Activated CD4-positive, alpha-beta T cell treated with anti-CD3 and anti-CD28 coated beads for 1 hour (primary cell): ENCODE results near the gene NUP98.
"Not testable (repeated sequence)": the region's sequence is repeated elsewhere in the genome, so short reads cannot be mapped to it uniquely, and the experiment has no call there.

ENCODE experiments used
- DNase-seq: peaks from one replicate; pipeline ENCODE4 v3.0.0-alpha.2; 2020

NUP98 gene

GRCh38 chr11:3825473-3826154, 28.3 kb upstream of the NUP98 start:
- no peak for DNase-seq

DNA sequence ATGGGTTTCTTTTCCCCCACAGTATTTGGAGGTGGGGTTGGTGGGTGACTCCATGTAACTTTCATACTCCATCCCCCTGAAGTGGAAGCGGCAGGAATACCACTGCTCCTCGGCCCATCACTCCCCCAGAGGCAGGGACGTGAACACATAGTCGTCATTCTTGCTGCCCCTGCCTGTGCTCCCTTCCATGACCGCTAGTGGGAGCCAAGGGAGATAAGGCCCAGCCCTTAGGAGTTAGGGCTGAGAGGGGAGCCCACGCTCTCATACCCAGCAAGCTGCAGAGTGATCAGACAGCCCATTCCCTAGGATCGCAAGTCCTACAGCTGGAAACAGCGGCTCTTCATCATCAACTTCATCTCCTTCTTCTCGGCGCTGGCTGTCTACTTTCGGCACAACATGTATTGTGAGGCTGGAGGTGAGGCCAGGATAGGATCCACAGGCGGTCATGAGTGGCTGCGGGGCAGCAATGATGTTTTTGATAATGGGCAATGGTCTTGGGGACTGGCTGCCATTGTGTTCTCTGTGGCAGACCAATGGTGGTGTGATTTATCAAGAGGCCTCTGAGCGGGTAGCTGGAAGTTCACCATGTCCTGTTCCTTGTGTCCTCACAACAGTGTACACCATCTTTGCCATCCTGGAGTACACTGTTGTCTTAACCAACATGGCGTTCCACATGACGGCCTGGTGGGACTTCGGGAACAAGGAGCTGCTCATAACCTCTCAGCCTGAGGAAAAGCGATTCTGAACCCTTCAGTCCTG, 27.5 kb upstream of the NUP98 start:
- peak; percentile 70 for DNase-seq

DNA sequence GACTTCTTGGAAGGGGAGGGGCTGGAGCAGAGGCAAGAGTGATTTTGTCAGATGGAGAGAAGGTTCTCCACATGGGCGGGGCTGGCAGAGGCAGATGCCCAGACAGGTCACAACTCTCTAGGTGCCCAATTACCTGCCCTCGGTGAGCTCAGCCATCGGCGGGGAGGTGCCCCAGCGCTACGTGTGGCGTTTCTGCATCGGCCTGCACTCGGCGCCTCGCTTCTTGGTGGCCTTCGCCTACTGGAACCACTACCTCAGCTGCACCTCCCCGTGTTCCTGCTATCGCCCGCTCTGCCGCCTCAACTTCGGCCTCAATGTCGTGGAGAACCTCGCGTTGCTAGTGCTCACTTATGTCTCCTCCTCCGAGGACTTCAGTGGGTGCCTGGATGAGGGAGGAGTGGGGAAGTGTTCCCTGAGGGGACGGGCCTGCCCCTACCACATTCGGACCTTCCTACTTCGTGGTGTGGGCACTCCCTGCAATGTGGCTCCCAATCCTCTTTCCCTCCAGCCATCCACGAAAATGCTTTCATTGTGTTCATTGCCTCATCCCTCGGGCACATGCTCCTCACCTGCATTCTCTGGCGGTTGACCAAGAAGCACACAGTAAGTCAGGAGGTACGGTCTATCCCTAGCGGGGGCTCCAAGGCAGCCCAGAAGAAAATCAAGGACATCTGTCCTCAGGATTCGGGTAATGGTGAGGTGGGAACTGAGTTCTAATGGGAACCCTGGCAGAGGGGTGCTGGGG, 26.6 kb upstream of the NUP98 start:
- DNase-seq, result no peak

DNA sequence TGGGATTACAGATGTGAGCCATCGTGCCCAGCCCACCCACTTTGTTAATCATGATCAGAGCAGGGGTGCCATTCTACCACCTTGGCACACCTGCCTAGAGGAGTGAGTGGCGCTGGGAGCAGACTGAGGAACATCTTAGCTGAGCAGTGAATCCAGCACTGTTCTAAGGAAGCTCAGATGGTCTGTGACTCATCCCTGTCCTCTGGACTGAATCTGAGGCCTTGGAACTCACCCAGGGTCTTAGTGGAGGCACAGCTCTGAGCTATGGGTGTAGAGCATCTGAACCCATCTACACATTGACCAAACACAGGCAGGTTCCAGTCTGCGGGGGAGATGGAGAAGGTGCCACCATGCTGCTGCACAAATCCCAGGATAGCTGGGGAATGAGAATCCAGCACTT, 25.9 kb upstream of the NUP98 start:
- DNase-seq, result no peak

DNA sequence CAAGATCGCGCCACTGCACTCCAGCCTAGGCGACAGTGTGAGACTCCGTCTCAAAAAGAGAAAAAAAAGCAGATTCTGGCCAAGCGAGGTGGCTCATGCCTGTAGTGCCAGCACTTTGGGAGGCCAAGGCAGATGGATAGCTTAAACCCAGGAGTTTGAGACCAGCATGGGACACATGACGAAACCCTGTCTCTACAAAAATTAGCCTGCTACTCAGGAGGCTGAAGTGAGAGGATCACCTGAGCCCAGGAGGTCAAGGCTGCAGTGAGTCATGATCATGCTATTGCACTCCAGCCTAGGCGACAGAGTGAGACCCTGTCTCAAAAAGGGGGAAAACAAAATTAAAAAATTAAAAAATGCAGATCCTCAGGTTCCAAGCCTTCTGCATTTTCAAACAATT, 25.0 kb upstream of the NUP98 start:
- DNase-seq, result no peak

- no peak for DNase-seq
Measured at GRCh38 chr11:3820971-3821370, 23.6 kb upstream of the NUP98 start.

DNA sequence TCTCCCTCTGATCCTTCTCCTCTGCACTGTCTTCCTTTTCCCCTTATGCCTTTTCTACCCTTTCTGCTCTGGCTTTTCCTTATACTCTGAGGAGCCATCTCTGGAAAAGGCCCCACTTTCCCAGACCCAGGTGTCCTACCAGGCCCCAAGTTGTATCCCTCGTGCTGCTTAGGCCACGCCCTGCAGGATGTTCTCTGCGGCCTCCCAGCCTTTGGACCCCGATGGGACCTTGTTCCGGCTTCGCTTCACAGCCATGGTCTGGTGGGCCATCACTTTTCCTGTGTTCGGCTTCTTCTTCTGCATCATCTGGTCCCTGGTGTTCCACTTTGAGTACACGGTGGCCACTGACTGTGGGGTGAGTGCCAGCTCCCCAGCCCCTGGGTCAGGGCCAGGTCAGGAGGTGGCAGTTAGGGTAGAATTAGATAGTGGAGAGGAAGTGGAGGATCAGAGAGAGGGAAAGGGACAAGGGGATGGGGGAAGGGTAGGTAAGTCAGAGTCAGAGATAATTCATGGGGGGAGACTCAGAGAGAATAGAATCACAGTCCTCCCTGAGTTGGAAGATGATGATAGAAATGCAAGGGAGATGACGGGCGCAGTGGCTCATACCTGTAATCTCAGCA, 19.9 kb upstream of the NUP98 start:
- no peak for DNase-seq

DNA sequence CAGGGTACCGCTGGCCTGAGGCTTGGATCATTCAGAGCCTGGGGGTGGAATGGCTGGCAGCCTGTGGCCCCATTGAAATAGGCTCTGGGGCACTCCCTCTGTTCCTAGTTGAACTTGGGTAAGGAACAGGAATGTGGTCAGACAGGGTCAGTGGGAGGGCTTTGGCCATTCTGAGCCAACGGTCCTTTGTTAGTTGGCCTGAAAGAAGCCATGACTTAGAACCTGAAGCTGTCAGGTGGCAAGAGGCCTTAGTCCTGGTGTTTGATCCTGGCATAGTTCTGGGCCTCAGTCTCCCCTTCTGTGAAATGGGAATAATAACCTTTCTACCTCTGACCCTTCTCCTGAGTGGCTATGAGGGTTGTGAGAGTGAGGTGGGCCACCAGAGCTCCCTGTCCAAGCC, 19.3 kb upstream of the NUP98 start:
- no peak for DNase-seq

GRCh38 chr11:3815845-3816244, 18.5 kb upstream of the NUP98 start:
- no peak for DNase-seq

DNA sequence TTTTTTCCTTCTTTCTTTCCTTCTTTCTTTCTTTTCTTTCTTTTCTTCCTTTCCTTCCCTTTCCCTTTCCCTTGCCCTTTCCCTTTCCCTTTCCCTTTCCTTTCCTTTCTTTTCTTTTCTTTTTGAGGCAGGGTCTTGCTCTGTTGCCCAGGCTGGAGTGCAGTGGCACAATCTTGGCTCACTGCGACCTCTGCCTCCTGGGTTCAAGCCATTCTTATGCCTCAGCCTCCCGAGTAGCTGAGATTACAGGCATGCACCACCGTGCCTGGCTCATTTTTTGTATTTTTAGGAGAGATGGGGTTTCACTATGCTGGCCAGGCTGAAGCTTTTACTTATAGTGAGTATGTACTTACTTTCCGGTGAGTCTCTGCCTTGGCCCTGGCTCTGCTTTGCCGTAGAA, 17.5 kb upstream of the NUP98 start:
- not testable (repeated sequence) for DNase-seq

GRCh38 chr11:3810951-3811350, 13.6 kb upstream of the NUP98 start:
- no peak for DNase-seq

GRCh38 chr11:3810446-3810845, 13.1 kb upstream of the NUP98 start:
- DNase-seq, result no peak

GRCh38 chr11:3809624-3809928, 12.2 kb upstream of the NUP98 start:
- DNase-seq, result no peak

- DNase-seq, result no peak
Measured at GRCh38 chr11:3808861-3809623, 11.7 kb upstream of the NUP98 start.

DNA sequence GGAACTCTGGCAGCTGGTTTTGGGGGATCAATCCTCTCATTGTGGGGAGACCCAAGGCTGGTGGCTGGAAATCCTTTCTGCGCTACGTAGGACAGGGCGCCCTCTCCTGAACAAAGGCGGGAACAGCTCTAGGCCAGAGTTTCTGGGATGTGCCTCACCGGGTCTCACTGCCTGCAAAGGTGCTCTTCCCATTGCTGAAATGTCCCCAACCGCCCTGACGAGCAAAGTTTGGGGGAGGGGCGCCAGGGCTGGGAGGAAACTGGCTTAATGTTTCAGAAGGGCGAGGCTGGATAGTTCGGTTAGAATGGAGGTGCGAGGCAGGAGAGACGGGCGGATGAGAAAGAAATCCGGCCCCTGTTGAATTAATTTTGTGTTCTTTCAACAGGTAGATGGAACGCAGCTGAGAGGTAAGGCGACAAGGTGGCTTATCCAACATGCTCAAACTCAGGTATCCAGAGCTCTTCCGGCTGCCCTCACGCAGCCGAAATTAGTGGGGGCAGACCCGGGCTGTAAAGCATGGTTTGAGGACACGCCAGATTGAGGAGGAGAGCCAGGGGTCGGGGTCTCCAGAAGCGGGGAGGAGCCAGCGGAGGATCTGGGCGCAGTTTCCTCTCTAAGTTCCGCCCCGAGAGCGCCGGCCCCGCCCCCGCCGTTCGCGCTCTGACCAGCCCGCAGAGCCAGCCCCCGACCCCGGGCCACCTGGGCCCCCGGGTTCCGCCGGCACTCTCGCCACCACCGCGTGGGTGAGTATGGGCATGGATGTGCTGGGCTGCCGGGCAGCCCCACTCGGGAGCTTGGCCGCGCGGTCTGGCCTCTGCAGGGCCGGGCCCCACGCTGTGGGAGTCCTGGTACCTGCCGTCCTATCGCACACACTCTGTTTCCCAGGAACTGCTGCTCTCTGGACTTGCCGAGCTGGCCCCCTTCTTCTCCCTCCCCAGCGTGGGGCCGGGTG, 10.8 kb upstream of the NUP98 start, which contains the start of gene PGAP2:
PGAP2 (plus strand) TSS at position 652 of the 952 bp plus-strand sequence. CDS start 2,700 bp downstream, outside the sequence.
- DNase-seq, result peak; percentile 30

GRCh38 chr11:3803726-3804495, 6.6 kb upstream of the NUP98 start:
- DNase-seq, result no peak

DNA sequence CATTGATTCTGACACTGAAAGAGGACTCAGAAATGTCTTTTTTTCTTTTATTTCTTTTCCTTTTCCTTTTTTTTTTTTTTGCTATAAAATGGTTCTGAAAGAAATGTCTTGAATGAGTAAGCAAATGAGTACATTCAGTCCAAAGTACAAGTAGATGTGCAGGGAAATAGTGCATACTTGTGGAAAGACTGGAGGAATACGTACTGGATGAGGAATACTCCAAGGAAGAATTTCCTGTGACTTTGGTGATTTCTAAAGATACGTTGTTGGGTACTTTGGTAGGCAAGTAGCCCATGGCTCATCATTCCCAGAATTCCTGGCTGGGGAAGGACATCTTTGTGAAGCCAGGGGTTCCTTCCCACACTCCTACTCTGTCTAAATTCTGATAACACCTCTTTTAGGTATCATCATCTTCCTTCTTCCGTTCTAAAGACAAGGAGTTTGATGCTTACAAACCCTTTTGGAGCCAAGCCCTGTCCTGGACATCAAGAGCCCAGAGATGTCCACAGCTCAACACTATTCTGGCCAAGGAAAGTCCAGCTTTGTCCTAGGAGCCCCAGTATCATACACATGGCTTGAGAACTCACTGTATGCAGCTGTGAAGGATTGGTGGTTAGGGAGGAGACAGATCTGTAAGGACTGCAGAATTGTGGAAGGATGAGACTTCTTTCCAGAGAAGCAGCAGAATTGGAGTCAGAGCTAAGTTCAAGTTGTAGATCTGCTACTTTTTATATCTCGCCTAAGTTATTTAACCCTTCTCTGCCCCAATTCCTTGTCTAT, 4.8 kb upstream of the NUP98 start:
- no peak for DNase-seq

DNA sequence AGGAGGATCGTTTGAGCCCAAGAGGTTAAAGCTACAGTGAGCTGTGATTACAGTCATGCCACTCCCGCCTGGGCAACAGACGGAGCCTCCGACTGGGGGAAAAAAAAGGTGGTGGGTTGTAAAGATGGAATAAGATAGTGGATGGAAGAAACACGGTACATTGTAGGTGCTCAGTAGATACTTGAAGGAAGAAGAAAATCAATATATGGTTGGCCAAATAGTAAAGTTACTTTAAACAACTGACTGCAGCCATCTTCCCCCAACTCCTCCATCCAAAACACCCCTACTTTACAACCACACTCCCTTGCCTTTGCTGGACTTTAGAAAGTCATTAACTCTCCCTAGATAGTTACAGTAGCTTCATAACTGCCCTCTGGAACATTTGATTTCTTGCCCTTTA, 2.5 kb upstream of the NUP98 start:
- DNase-seq, result no peak

DNA sequence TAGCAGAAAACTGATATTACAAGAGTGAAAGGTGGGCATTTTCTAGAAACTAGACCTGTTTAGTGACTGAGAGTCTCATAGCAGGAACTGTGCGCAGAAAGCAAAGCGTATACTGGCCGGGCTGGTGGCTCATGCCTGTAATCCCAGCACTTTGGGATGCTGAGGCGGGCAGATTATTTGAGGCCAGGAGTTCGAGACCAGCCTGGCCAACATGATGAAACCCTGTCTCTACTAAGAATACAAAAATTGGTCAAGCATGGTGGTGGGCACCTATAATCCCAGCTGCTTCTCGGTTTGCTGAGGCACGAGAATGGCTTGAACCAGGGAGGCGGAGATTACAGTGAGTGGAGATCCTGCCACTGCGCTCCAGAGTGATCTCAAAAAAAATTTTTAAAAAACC, 1.8 kb upstream of the NUP98 start:
- no peak for DNase-seq

DNA sequence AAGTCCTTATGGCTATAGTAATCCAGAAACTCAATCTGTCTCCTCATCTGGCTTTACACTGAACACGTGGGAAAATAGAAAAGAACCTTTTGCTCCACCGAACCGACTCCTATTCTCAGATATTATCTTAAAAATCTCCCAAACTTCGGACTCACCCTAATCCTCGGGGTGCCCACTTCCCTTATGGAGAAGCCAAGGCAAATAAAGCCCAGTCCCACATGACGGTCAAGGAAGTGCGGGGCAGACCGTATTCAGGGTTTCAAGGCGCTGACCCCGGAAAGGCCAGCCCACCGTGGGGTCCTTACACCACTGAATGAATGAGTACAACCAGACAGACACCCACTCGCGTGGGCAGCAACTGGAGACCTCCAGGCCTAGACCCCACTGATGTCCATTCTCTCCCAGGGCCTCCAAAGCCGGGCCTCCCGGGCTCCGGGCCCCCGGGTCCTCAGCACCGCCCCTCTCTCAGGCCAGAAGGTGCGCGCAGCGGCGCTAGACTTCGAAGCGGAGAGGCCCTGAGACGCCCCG, 489 bp downstream of the NUP98 start:
- DNase-seq, result no peak
